ENCODE measurements around the gene HAUS8.

DNA sequence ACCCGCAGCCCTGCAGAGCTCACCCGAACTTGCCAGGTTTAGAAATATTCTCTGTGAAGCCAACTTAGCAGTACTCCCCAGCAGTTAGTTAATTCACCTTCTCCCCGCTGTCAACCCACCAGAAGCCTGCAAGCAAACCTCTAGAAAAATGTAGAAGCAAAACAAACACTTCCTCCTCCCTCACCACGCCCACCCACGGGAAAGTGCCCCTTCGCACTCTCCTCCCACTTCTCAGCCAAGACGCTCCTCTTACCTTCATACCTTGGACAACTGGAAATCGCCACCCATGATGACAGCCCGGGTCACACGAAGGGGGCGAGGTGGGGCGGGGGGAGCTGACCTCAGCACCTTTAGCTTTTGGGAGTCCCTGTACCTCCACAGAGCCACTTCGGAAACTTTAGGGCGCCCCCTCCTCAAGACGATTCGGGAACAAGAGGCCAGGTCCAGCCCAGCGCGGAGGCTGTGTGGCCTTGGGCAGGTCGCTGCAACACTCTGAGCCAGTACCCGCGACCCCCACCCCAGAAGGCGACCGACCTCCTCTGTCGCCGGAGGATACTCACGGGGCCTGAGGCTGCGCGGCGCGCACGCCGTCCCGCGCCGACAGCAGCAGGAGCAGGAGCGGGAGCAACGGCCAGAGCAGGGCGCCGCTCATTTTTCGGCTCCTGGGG, 49.1 kb downstream of the HAUS8 start:
- TF ChIP-seq, protein P1, sequence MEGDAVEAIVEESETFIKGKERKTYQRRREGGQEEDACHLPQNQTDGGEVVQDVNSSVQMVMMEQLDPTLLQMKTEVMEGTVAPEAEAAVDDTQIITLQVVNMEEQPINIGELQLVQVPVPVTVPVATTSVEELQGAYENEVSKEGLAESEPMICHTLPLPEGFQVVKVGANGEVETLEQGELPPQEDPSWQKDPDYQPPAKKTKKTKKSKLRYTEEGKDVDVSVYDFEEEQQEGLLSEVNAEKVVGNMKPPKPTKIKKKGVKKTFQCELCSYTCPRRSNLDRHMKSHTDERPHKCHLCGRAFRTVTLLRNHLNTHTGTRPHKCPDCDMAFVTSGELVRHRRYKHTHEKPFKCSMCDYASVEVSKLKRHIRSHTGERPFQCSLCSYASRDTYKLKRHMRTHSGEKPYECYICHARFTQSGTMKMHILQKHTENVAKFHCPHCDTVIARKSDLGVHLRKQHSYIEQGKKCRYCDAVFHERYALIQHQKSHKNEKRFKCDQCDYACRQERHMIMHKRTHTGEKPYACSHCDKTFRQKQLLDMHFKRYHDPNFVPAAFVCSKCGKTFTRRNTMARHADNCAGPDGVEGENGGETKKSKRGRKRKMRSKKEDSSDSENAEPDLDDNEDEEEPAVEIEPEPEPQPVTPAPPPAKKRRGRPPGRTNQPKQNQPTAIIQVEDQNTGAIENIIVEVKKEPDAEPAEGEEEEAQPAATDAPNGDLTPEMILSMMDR (IDR thresholded peaks at IDR 0.05) = no peak
- TF ChIP-seq POLR2A (IDR thresholded peaks at IDR 0.05) = no peak
